Kidney (tissue), 14 donors: ENCODE results near the gene SASH1. TPM values are rescaled to one million over a fixed set of nuclear protein-coding genes. Genes with fewer than 3 reads are reported as not detected.

ENCODE experiments used
- DNase-seq, 5 donors: peaks; one replicate each; pipeline ENCODE4 v3.0.0-alpha.2; 2013 to 2020
- FAIRE-seq: peaks from 2 replicates; lab custom pipeline; 2012; peaks lifted over from hg19 to GRCh38; lab: Jason Lieb, UNC
- H3K27ac ChIP-seq, 2 donors: one replicate each; pipeline ENCODE4 v1.7.0; 2013; ENCODE audit warnings: low read depth in 2 of 2, low read length in 2 of 2, inconsistent platforms in 1 of 2
- H3K27me3 ChIP-seq: one replicate; pipeline ENCODE4 v1.7.1; 2013; ENCODE audit warnings: low read length, inconsistent platforms; ENCODE audit not compliant: control insufficient read depth, insufficient read depth
- H3K36me3 ChIP-seq, 3 donors: one replicate each; pipeline versions ENCODE4 v1.7.0 to v1.7.1; 2013; ENCODE audit warnings: low read length in 3 of 3, control low read depth in 1 of 3, inconsistent platforms in 1 of 3; ENCODE audit not compliant: insufficient read depth in 3 of 3, control insufficient read depth in 2 of 3
- H3K4me1 ChIP-seq, 3 donors: one replicate each; pipeline versions ENCODE4 v1.7.0 to v1.7.1; 2013; ENCODE audit warnings: low read length in 3 of 3, inconsistent platforms in 1 of 3, low read depth in 1 of 3; ENCODE audit not compliant: control insufficient read depth in 2 of 3, insufficient read depth in 2 of 3
- H3K4me3 ChIP-seq, 3 donors: one replicate each; pipeline versions ENCODE4 v1.7.0 to v1.8.1; 2013; ENCODE audit warnings: low read length in 3 of 3, control low read depth in 1 of 3, inconsistent platforms in 1 of 3
- H3K9ac ChIP-seq, 3 donors: one replicate each; pipeline versions ENCODE4 v1.7.0 to v1.7.1; 2013; ENCODE audit warnings: low read length in 3 of 3, control low read depth in 1 of 3, inconsistent platforms in 1 of 3
- H3K9me3 ChIP-seq, 3 donors: one replicate each; pipeline versions ENCODE4 v1.7.0 to v1.7.1; 2013; ENCODE audit warnings: low read length in 3 of 3, control low read depth in 1 of 3, inconsistent platforms in 1 of 3; ENCODE audit not compliant: control insufficient read depth in 2 of 3, insufficient read depth in 1 of 3
- intact Hi-C: fragments of 100-400 bp; cut with DNase I; formaldehyde crosslinking; loops from one replicate; pipeline ENCODE4 v1.11.1; 2022
- polyA plus RNA-seq: library from polyadenylated mRNA; stranded (reverse); fragments of 350-450 nt; fragmentation: Illumina TruSeq; extraction: RNeasy Lipid Tissue Mini Kit (QIAGEN cat#74804); gene quantifications from one replicate; pipeline ENCODE4 v1.2.3, GENCODE V29; 2014; ENCODE audit warnings: low read depth, low replicate concordance; ENCODE audit not compliant: insufficient read depth
- total RNA-seq: library from RNA; stranded (reverse); fragmentation: NEBNext Ultra II Directional; extraction: Animal tissue kit (Norgen Biotek cat#: 25700); gene quantifications from one replicate; pipeline ENCODE4 v1.2.1, GENCODE V29; 2021
- TF ChIP-seq, protein P1 (sequence below): IDR thresholded peaks from 3 replicates; pipeline ENCODE4 v1.5.1; 2012; ENCODE audit warnings: mild to moderate bottlenecking, moderate library complexity, borderline replicate concordance; ENCODE audit not compliant: insufficient read depth; ENCODE audit errors: extremely low read depth
- donor health status: control.
- donor health status: control.
- donor health status: control.
- donor health status: control.
- donor health status: control.
- donor health status: DM: yes; HTN: yes; CAD: no.
- donor health status: Normal renal cell carcinoma (clear cell type).

The SASH1 gene
- total and polyA plus RNA-seq, 2 donors from 2014 or later, result 6.2 to 148 TPM

- TF ChIP-seq, protein P1, sequence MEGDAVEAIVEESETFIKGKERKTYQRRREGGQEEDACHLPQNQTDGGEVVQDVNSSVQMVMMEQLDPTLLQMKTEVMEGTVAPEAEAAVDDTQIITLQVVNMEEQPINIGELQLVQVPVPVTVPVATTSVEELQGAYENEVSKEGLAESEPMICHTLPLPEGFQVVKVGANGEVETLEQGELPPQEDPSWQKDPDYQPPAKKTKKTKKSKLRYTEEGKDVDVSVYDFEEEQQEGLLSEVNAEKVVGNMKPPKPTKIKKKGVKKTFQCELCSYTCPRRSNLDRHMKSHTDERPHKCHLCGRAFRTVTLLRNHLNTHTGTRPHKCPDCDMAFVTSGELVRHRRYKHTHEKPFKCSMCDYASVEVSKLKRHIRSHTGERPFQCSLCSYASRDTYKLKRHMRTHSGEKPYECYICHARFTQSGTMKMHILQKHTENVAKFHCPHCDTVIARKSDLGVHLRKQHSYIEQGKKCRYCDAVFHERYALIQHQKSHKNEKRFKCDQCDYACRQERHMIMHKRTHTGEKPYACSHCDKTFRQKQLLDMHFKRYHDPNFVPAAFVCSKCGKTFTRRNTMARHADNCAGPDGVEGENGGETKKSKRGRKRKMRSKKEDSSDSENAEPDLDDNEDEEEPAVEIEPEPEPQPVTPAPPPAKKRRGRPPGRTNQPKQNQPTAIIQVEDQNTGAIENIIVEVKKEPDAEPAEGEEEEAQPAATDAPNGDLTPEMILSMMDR, result no peak
- DNase-seq, result no peak
- peaks cover 2 to 7% (median 3%) of the 10 kb centered on the region in 3 donors for H3K4me1 ChIP-seq
- peak overlapping the region in 1 of 3 donors; percentile 11 for H3K4me3 ChIP-seq
- no peak for FAIRE-seq
- H3K27ac ChIP-seq, result peak overlapping the region in 1 of 2 donors; percentile 71
- no peaks in the 10 kb centered on the region for H3K9me3 ChIP-seq
- H3K27me3 ChIP-seq, result no peaks in the 10 kb centered on the region
- intact Hi-C loops, result no loop called here
- peak overlapping the region in 1 of 3 donors; percentile 7 for H3K9ac ChIP-seq
- no peaks in the 10 kb centered on the region for H3K36me3 ChIP-seq
These were observed 123.5 kb downstream of the SASH1 start for GRCh38 chr6:148466158-148466557.

DNA sequence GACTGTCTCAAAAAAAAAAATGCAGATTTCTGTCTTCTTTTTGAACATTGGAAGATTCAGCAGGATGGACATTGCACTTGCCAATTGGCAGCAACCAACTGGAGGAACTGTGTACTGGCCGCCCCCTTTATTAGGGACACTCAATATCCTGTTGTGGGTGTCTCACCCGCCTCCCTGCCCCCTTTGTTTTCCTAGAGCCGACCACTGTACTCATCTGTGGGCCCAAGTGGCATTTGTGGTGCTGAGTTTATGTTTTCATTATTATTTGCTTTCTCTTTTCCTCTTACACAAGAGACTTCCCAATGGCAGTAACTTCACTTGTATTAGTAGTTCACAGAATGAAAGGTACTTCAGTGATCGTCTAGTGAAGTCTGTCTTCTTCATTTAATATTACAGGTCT is 125.3 kb downstream of the SASH1 start:
- Histone ChIP-seq H3K4me3 (no peak overlapping the region), H3K9ac (no peak overlapping the region), H3K9me3 (no peaks in the 10 kb centered on the region), H3K36me3 (peaks cover 0 to 2% (median 0%) of the 10 kb centered on the region in 3 donors), H3K4me1 (peaks cover 3 to 11% (median 6%) of the 10 kb centered on the region in 3 donors), H3K27me3 (no peaks in the 10 kb centered on the region), H3K27ac (no peak overlapping the region)
- no peak for DNase-seq
- TF ChIP-seq, protein P1, result no peak
- no peak for FAIRE-seq
- intact Hi-C loops, result no loop called here

GRCh38 chr6:148470156-148470555 is 127.5 kb downstream of the SASH1 start:
- FAIRE-seq, result no peak
- Histone ChIP-seq H3K27ac (no peak overlapping the region), H3K9me3 (no peaks in the 10 kb centered on the region), H3K4me3 (no peak overlapping the region), H3K9ac (no peak overlapping the region), H3K27me3 (no peaks in the 10 kb centered on the region), H3K4me1 (peaks cover 0 to 11% (median 6%) of the 10 kb centered on the region in 3 donors), H3K36me3 (peaks cover 0 to 2% (median 0%) of the 10 kb centered on the region in 3 donors)
- DNase-seq, result peak in 3 of 5 donors; percentile 21 to 33 (median 22)
- intact Hi-C loops, result no loop called here
- TF ChIP-seq, protein P1, result no peak
